GM12878 (cell line): Measurements from ENCODE around the gene PAM. TPM values are rescaled to one million over a fixed set of nuclear protein-coding genes. Genes with fewer than 3 reads are reported as not detected.

Experiments used
- ATAC-seq: fragments of 200-7000 bp; cut with Tn5 transposase; 3 replicates; pipeline ENCODE4 v1.9.1; 2020; ENCODE audit warnings: mild to moderate bottlenecking, moderate library complexity
- BruUV-seq: library from RNA; stranded (reverse); fragments of 400-500 nt; replicated peaks from 2 replicates; lab custom pipeline; 2021; lab: Mats Ljungman, UMichigan
- CTCF ChIA-PET: fragments of 300-600 bp; sonication (Branson Sonifier 250); formaldehyde crosslinking; extraction: SDS; loops from one replicate; lab custom pipeline; 2021; ENCODE audit warnings: inconsistent platforms; lab: Yijun Ruan, JAX
- POLR2A ChIA-PET: fragments of 350-600 bp; formaldehyde crosslinking; extraction: SDS; loops from one replicate; lab custom pipeline; 2021; ENCODE audit warnings: inconsistent platforms; lab: Charles Lee
- RAD21 ChIA-PET: fragments of 300-600 bp; sonication (Branson Sonifier 250); formaldehyde crosslinking; loops from one replicate; lab custom pipeline; 2023; ENCODE audit warnings: antibody characterized with exemption; ENCODE audit not compliant: unreplicated experiment; lab: Charles Lee
- SMC1A ChIA-PET: fragments of 300-600 bp; sonication (Branson Sonifier 250); formaldehyde crosslinking; loops from one replicate; lab custom pipeline; 2023; ENCODE audit not compliant: unreplicated experiment, uncharacterized antibody; lab: Charles Lee
- DNase-seq: peaks from one replicate; pipeline ENCODE4 v3.0.0-alpha.2; 2011; ENCODE audit warnings: low read depth, low spot score
- FAIRE-seq: peaks from 3 replicates; lab custom pipeline; 2011; peaks lifted over from hg19 to GRCh38; lab: Jason Lieb, UNC
- H2AFZ ChIP-seq: 2 replicates; pipeline ENCODE4 v1.6.0; 2011; ENCODE audit warnings: low read depth, low read length, control low read depth; ENCODE audit not compliant: control insufficient read depth
- H3K27ac ChIP-seq: 2 replicates; pipeline ENCODE4 v1.5.1; 2011; ENCODE audit warnings: control low read depth; ENCODE audit not compliant: control insufficient read depth, insufficient read depth
- H3K27me3 ChIP-seq, 2 experiments: replicated peaks in 1 of 2; 2 replicates each; pipeline versions ENCODE4 v1.6.0 to v1.6.1; 2011; ENCODE audit warnings: low read length in 1 of 2; ENCODE audit not compliant: control insufficient read depth in 2 of 2, insufficient read depth in 2 of 2
- H3K36me3 ChIP-seq, 2 experiments: 2 replicates each; pipeline ENCODE4 v1.5.1; 2011; ENCODE audit warnings: low read length in 1 of 2; ENCODE audit not compliant: control insufficient read depth in 2 of 2, insufficient read depth in 2 of 2
- H3K4me1 ChIP-seq: 2 replicates; pipeline ENCODE4 v1.6.1; 2011; ENCODE audit warnings: mild to moderate bottlenecking, low read length, moderate library complexity, mixed read lengths; ENCODE audit not compliant: control insufficient read depth, insufficient read depth
- H3K4me2 ChIP-seq: 2 replicates; pipeline ENCODE4 v1.6.0; 2011; ENCODE audit warnings: control low read depth; ENCODE audit not compliant: control insufficient read depth, insufficient read depth
- H3K4me3 ChIP-seq: fragments of 200-600 bp; sonication (generic); 2 replicates; pipeline ENCODE4 v1.5.1; 2016
- H3K79me2 ChIP-seq: 2 replicates; pipeline ENCODE4 v1.6.0; 2011; ENCODE audit warnings: low read length; ENCODE audit not compliant: control insufficient read depth, insufficient read depth
- H3K9ac ChIP-seq: 2 replicates; pipeline ENCODE4 v1.8.0; 2011; ENCODE audit warnings: low read length, control low read depth, mixed read lengths; ENCODE audit not compliant: control insufficient read depth, insufficient read depth
- H3K9me3 ChIP-seq: replicated peaks from 3 replicates; pipeline ENCODE4 v1.5.1; 2011; ENCODE audit warnings: mild to moderate bottlenecking, low read length; ENCODE audit not compliant: control insufficient read depth, insufficient read depth
- H4K20me1 ChIP-seq: 2 replicates; pipeline ENCODE4 v1.6.0; 2011; ENCODE audit not compliant: control insufficient read depth, insufficient read depth
- ATF7 ChIP-seq: fragments of 450-650 bp; IDR thresholded peaks from 2 replicates; pipeline ENCODE4 v1.6.1; 2016; ENCODE audit warnings: low read depth, mild to moderate bottlenecking
- CBFB ChIP-seq: IDR thresholded peaks from 2 replicates; pipeline ENCODE4 v1.6.1; 2016; ENCODE audit warnings: antibody characterized with exemption, low read depth
- CHD2 ChIP-seq: IDR thresholded peaks from 2 replicates; pipeline ENCODE4 v1.6.1; 2011; ENCODE audit warnings: low read depth, low read length, improper control_type of control experiment, borderline replicate concordance
- HCFC1 ChIP-seq: fragments of 150-350 bp; IDR thresholded peaks from 2 replicates; pipeline ENCODE4 v1.6.1; 2014; ENCODE audit warnings: low read length
- IKZF2 ChIP-seq, 2 experiments: fragments of 450-650 bp; IDR thresholded peaks; 2 replicates each; pipeline ENCODE4 v1.6.1; 2017; ENCODE audit warnings: mild to moderate bottlenecking in 2 of 2, moderate library complexity in 2 of 2
- MTA2 ChIP-seq: fragments of 450-650 bp; IDR thresholded peaks from 2 replicates; pipeline ENCODE4 v1.6.1; 2016; ENCODE audit warnings: low read depth, mild to moderate bottlenecking, moderate library complexity
- NFXL1 ChIP-seq: fragments of 450-650 bp; IDR thresholded peaks from 2 replicates; pipeline ENCODE4 v1.6.1; 2017; ENCODE audit warnings: antibody characterized with exemption, mild to moderate bottlenecking, borderline replicate concordance
- RAD51 ChIP-seq: fragments of 450-650 bp; IDR thresholded peaks from 2 replicates; pipeline ENCODE4 v1.6.1; 2016; ENCODE audit warnings: moderate library complexity, mild to moderate bottlenecking, inconsistent platforms
- SMAD5 ChIP-seq: IDR thresholded peaks from 2 replicates; pipeline ENCODE4 v1.6.1; 2016; ENCODE audit warnings: antibody characterized with exemption, low read depth
- TCF3 ChIP-seq: IDR thresholded peaks from 2 replicates; pipeline ENCODE4 v1.6.1; 2012; ENCODE audit warnings: low read depth, mild to moderate bottlenecking, low read length, borderline replicate concordance; ENCODE audit not compliant: insufficient read depth
- ZNF384 ChIP-seq: IDR thresholded peaks from 2 replicates; pipeline ENCODE4 v1.6.1; 2012; ENCODE audit warnings: low read depth, mild to moderate bottlenecking, low read length, improper control_type of control experiment, borderline replicate concordance
- WGBS: methylation state at CpG from one replicate; pipeline ENCODE4 v1.1.6; 2016; ENCODE audit warnings: low lambda C conversion rate; ENCODE audit not compliant: insufficient replicate concordance, insufficient coverage; ENCODE audit errors: missing lambda C conversion rate; 5-methylcytosine and 5-hydroxymethylcytosine counted together
- in situ Hi-C: fragments of 300-500 bp; cut with MboI; formaldehyde crosslinking; loops from 9 replicates; pipeline ENCODE4 v1.14.3; 2018; ENCODE audit warnings: mixed read lengths
- intact Hi-C: fragments of 100-400 bp; cut with micrococcal nuclease; formaldehyde crosslinking; loops from one replicate; pipeline ENCODE4 v1.14.2; 2022; ENCODE audit not compliant: unreplicated experiment
- polyA plus RNA-seq, 11 experiments: library from polyadenylated mRNA; depleted of rRNA in 4 of 11; unstranded in 6 of 11; stranded (reverse) in 5 of 11; fragments of >200 nt; fragmentation: Nextera tagmentation in 4 of 11; fragmentation: Illumina TruSeq in 1 of 11; extraction: Ambion mirVana in 4 of 11; extraction: Trizol in 1 of 11; gene quantifications; 1 replicate in 1 of 11; 2 replicates in 10 of 11; pipeline versions ENCODE4 v1.2.1 to v1.2.3, GENCODE V29; 2011 to 2016; ENCODE audit warnings: inconsistent platforms in 2 of 11, missing spikeins in 2 of 11, low read depth in 1 of 11
- total RNA-seq, 4 experiments: library from RNA; depleted of rRNA in 3 of 4; stranded (reverse); fragments of >200 nt in 3 of 4; fragmentation: Illumina TruSeq in 1 of 4; extraction: Trizol in 1 of 4; gene quantifications; 2 replicates each; pipeline versions ENCODE4 v1.2.1 to v1.2.3, GENCODE V29; 2013 to 2021
- TF ChIP-seq, protein P1 (sequence below): fragments of 450-650 bp; formaldehyde crosslinking; IDR thresholded peaks from 2 replicates; pipeline ENCODE4 v1.4.0; 2020; ENCODE audit warnings: mild to moderate bottlenecking, moderate library complexity
- TF ChIP-seq, protein P2 (sequence below): fragments of 150-350 bp; IDR thresholded peaks from 2 replicates; pipeline ENCODE4 v1.6.1; 2016; ENCODE audit warnings: low read depth, low read length
- TF ChIP-seq, protein P3 (sequence below): fragments of 450-650 bp; IDR thresholded peaks from 2 replicates; pipeline ENCODE4 v1.6.1; 2016; ENCODE audit warnings: mild to moderate bottlenecking

Gene PAM
- total and polyA plus RNA-seq, 10 of the 15 experiments (the other 5 are each of a cell fraction or from before 2014, with no cell fraction given), result 5.5 to 72.5 (median 15.4) TPM

DNA sequence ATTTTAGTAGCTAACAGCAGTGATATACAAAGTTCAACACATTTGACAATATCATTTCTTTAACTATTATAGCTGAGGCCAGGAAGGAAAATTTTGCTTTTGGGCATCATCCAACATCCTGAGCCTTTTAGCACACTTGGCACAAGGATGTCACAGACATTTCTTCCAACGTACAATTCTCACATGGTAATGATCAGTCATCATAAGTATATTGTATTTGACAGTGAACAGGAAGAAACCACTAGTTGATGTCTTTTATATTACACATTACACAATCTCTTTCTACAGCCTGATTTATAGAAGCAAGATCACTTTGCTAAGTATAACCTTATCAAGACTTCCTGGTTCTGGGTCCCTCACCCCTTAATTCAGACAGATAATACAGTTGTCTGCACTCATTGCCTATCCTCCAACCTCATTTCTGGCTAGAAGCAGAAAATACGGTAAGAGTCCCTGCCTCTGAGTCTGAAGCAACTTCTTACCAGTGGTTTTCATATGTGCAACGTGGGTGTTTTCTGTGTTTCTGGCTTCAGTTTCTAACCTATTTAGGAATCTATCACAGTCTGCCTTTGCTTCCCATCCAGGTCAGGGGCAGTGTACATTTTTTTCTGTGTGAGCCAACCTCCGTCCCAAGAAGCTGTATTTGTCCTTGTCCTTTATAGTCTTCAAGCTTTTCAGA, 167.8 kb downstream of the PAM start:
- intact Hi-C loops (no loop called here), in situ Hi-C loops (no loop called here)
- H3K4me3 ChIP-seq, result no peak overlapping the region
- BruUV-seq, result no TSS peak
- no peak overlapping the region for H2AFZ ChIP-seq
- ATAC-seq (no peak), DNase-seq (no peak), FAIRE-seq (no peak)
- H3K9ac ChIP-seq, result no peak overlapping the region
- ChIA-PET RAD21 (interaction anchor here (1.4 kb wide), 1 partner anchor 8 kb away, joined by 3 read pairs; no protein-coding TSS in a partner anchor), CTCF (interaction anchor here (0.7 to 1.9 kb wide), 4 partner anchors 12 to 241 kb away, joined by 3 to 5 read pairs (median 4); no protein-coding TSS in a partner anchor), POLR2A (no interaction called here), SMC1A (interaction anchor here (0.6 to 1.0 kb wide), 3 partner anchors 16 to 840 kb away, joined by 3 to 4 read pairs (median 3); no protein-coding TSS in a partner anchor)
- no peak overlapping the region for H3K4me2 ChIP-seq
- no peaks in the 10 kb centered on the region for H4K20me1 ChIP-seq
- H3K79me2 ChIP-seq, result no peaks in the 10 kb centered on the region
- H3K27me3 ChIP-seq, result no peaks in the 10 kb centered on the region
- H3K27ac ChIP-seq, result no peak overlapping the region
- H3K36me3 ChIP-seq, result peaks cover 0 to 2% of the 10 kb centered on the region in 2 experiments; a peak in 2 of 4 replicates
- H3K4me1 ChIP-seq, result no peaks in the 10 kb centered on the region
- no peaks in the 10 kb centered on the region for H3K9me3 ChIP-seq
- 78% methylated on average over 4 of the region's 4 CpGs for WGBS
- TF ChIP-seq NFXL1 (no peak), HCFC1 (no peak), ATF7 (no peak), RAD51 (no peak), MTA2 (no peak), ZNF384 (no peak), IKZF2 (IDR thresholded peaks at IDR 0.05) (no peak), TCF3 (no peak), SMAD5 (no peak), CBFB (no peak), CHD2 (no peak)
- TF ChIP-seq, protein P1, sequence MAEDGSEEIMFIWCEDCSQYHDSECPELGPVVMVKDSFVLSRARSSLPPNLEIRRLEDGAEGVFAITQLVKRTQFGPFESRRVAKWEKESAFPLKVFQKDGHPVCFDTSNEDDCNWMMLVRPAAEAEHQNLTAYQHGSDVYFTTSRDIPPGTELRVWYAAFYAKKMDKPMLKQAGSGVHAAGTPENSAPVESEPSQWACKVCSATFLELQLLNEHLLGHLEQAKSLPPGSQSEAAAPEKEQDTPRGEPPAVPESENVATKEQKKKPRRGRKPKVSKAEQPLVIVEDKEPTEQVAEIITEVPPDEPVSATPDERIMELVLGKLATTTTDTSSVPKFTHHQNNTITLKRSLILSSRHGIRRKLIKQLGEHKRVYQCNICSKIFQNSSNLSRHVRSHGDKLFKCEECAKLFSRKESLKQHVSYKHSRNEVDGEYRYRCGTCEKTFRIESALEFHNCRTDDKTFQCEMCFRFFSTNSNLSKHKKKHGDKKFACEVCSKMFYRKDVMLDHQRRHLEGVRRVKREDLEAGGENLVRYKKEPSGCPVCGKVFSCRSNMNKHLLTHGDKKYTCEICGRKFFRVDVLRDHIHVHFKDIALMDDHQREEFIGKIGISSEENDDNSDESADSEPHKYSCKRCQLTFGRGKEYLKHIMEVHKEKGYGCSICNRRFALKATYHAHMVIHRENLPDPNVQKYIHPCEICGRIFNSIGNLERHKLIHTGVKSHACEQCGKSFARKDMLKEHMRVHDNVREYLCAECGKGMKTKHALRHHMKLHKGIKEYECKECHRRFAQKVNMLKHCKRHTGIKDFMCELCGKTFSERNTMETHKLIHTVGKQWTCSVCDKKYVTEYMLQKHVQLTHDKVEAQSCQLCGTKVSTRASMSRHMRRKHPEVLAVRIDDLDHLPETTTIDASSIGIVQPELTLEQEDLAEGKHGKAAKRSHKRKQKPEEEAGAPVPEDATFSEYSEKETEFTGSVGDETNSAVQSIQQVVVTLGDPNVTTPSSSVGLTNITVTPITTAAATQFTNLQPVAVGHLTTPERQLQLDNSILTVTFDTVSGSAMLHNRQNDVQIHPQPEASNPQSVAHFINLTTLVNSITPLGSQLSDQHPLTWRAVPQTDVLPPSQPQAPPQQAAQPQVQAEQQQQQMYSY (CRISPR knock-in tag), result no peak
- TF ChIP-seq, protein P2, sequence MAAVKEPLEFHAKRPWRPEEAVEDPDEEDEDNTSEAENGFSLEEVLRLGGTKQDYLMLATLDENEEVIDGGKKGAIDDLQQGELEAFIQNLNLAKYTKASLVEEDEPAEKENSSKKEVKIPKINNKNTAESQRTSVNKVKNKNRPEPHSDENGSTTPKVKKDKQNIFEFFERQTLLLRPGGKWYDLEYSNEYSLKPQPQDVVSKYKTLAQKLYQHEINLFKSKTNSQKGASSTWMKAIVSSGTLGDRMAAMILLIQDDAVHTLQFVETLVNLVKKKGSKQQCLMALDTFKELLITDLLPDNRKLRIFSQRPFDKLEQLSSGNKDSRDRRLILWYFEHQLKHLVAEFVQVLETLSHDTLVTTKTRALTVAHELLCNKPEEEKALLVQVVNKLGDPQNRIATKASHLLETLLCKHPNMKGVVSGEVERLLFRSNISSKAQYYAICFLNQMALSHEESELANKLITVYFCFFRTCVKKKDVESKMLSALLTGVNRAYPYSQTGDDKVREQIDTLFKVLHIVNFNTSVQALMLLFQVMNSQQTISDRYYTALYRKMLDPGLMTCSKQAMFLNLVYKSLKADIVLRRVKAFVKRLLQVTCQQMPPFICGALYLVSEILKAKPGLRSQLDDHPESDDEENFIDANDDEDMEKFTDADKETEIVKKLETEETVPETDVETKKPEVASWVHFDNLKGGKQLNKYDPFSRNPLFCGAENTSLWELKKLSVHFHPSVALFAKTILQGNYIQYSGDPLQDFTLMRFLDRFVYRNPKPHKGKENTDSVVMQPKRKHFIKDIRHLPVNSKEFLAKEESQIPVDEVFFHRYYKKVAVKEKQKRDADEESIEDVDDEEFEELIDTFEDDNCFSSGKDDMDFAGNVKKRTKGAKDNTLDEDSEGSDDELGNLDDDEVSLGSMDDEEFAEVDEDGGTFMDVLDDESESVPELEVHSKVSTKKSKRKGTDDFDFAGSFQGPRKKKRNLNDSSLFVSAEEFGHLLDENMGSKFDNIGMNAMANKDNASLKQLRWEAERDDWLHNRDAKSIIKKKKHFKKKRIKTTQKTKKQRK, result no peak
- TF ChIP-seq, protein P3, sequence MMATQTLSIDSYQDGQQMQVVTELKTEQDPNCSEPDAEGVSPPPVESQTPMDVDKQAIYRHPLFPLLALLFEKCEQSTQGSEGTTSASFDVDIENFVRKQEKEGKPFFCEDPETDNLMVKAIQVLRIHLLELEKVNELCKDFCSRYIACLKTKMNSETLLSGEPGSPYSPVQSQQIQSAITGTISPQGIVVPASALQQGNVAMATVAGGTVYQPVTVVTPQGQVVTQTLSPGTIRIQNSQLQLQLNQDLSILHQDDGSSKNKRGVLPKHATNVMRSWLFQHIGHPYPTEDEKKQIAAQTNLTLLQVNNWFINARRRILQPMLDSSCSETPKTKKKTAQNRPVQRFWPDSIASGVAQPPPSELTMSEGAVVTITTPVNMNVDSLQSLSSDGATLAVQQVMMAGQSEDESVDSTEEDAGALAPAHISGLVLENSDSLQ, result no peak
